WTC11 (cell line): ENCODE measurements around the gene FOXA2. TPM values are rescaled to one million over a fixed set of nuclear protein-coding genes. Genes with fewer than 3 reads are reported as not detected.

Experiments
- ATAC-seq: fragments of 200-7000 bp; cut with Tn5 transposase; 2 replicates; pipeline ENCODE4 v1.10.0; 2021; ENCODE audit warnings: mild to moderate bottlenecking, moderate library complexity
- CTCF ChIA-PET: fragments of 300-600 bp; sonication (Branson Sonifier 250); formaldehyde crosslinking; loops from one replicate; lab custom pipeline; 2021; ENCODE audit warnings: antibody characterized with exemption; lab: Charles Lee
- POLR2A ChIA-PET: fragments of 350-600 bp; sonication (Branson Sonifier 250); formaldehyde crosslinking; loops from one replicate; lab custom pipeline; 2021; ENCODE audit warnings: antibody characterized with exemption; lab: Charles Lee
- DNase-seq: peaks from one replicate; pipeline ENCODE4 v3.0.0; 2021; ENCODE audit warnings: low spot score
- H3K27ac Mint-ChIP-seq: 2 replicates; pipeline ENCODE4 v1.8.0; 2021; ENCODE audit warnings: mixed read lengths
- H3K27me3 Mint-ChIP-seq: 2 replicates; pipeline ENCODE4 v1.8.0; 2021; ENCODE audit warnings: low read depth, mild to moderate bottlenecking, moderate library complexity, mixed read lengths
- H3K36me3 Mint-ChIP-seq: 2 replicates; pipeline ENCODE4 v1.8.0; 2021; ENCODE audit warnings: mixed read lengths
- H3K4me1 Mint-ChIP-seq: 2 replicates; pipeline ENCODE4 v1.8.0; 2022; ENCODE audit warnings: mixed read lengths
- H3K4me3 Mint-ChIP-seq: 2 replicates; pipeline ENCODE4 v1.8.0; 2021; ENCODE audit warnings: mild to moderate bottlenecking, moderate library complexity, mixed read lengths
- H3K9me3 Mint-ChIP-seq: 2 replicates; pipeline ENCODE4 v1.8.0; 2021; ENCODE audit warnings: mixed read lengths
- ARID4B ChIP-seq: sonication (generic); formaldehyde crosslinking; IDR thresholded peaks from 2 replicates; pipeline ENCODE4 v1.8.0; 2023; ENCODE audit warnings: missing genetic modification reagents, mild to moderate bottlenecking, borderline replicate concordance
- ATF1 ChIP-seq: sonication (generic); formaldehyde crosslinking; IDR thresholded peaks from 2 replicates; pipeline ENCODE4 v1.8.1; 2023; ENCODE audit warnings: mild to moderate bottlenecking, moderate library complexity, missing genetic modification reagents
- ATF2 ChIP-seq: sonication (generic); formaldehyde crosslinking; IDR thresholded peaks from 2 replicates; pipeline ENCODE4 v1.8.1; 2022; ENCODE audit warnings: low read depth, missing genetic modification reagents, borderline replicate concordance
- E2F5 ChIP-seq: sonication (generic); formaldehyde crosslinking; IDR thresholded peaks from 2 replicates; pipeline ENCODE4 v1.8.1; 2022; ENCODE audit warnings: mild to moderate bottlenecking, moderate library complexity, missing genetic modification reagents
- FOXJ3 ChIP-seq: sonication (generic); formaldehyde crosslinking; IDR thresholded peaks from 2 replicates; pipeline ENCODE4 v1.9.0; 2021; ENCODE audit warnings: missing genetic modification reagents, mild to moderate bottlenecking, borderline replicate concordance
- HMGXB4 ChIP-seq: sonication (generic); formaldehyde crosslinking; IDR thresholded peaks from 2 replicates; pipeline ENCODE4 v1.8.1; 2023; ENCODE audit warnings: mild to moderate bottlenecking, moderate library complexity, missing genetic modification reagents
- IRF2 ChIP-seq: sonication (generic); formaldehyde crosslinking; IDR thresholded peaks from 2 replicates; pipeline ENCODE4 v1.8.0; 2022; ENCODE audit warnings: low read depth, missing genetic modification reagents, borderline replicate concordance
- JUN ChIP-seq: sonication (generic); formaldehyde crosslinking; IDR thresholded peaks from 2 replicates; pipeline ENCODE4 v1.8.0; 2023; ENCODE audit warnings: mild to moderate bottlenecking, missing genetic modification reagents
- KAT7 ChIP-seq: sonication (generic); formaldehyde crosslinking; IDR thresholded peaks from 2 replicates; pipeline ENCODE4 v1.8.1; 2023; ENCODE audit warnings: missing genetic modification reagents, mild to moderate bottlenecking, borderline replicate concordance
- NR2C2 ChIP-seq: sonication (generic); formaldehyde crosslinking; IDR thresholded peaks from 2 replicates; pipeline ENCODE4 v1.8.0; 2022; ENCODE audit warnings: mild to moderate bottlenecking, missing genetic modification reagents
- PRDM15 ChIP-seq: sonication (generic); formaldehyde crosslinking; IDR thresholded peaks from 2 replicates; pipeline ENCODE4 v1.8.0; 2022; ENCODE audit warnings: missing genetic modification reagents
- PRRX2 ChIP-seq: fragments of 250-450 bp; sonication (Bioruptor Pico); IDR thresholded peaks from 2 replicates; pipeline ENCODE4 v1.8.0; 2021; ENCODE audit warnings: mild to moderate bottlenecking
- TEAD4 ChIP-seq: sonication (generic); formaldehyde crosslinking; IDR thresholded peaks from 2 replicates; pipeline ENCODE4 v1.8.0; 2022; ENCODE audit warnings: mild to moderate bottlenecking, missing genetic modification reagents
- ZBTB21 ChIP-seq: sonication (generic); formaldehyde crosslinking; IDR thresholded peaks from 2 replicates; pipeline ENCODE4 v1.8.1; 2023; ENCODE audit warnings: mild to moderate bottlenecking, missing genetic modification reagents, borderline replicate concordance
- ZNF219 ChIP-seq: sonication (generic); formaldehyde crosslinking; IDR thresholded peaks from 2 replicates; pipeline ENCODE4 v1.8.0; 2023; ENCODE audit warnings: missing genetic modification reagents, mild to moderate bottlenecking, borderline replicate concordance
- ZSCAN18 ChIP-seq: fragments of 250-450 bp; sonication (Bioruptor Pico); IDR thresholded peaks from 2 replicates; pipeline ENCODE4 v2.1.2; 2022; ENCODE audit warnings: mild to moderate bottlenecking, moderate library complexity
- total RNA-seq: library from RNA; stranded (reverse); gene quantifications from 3 replicates; pipeline ENCODE4 v1.2.3, GENCODE V29; 2021

FOXA2 gene
- total RNA-seq, 1 experiment from 2014 or later, result 3.1 TPM

- ATAC-seq (no peak), DNase-seq (no peak)
- ChIA-PET CTCF (interaction anchor here (1.1 kb wide), 1 partner anchor 15 kb away, joined by 5 read pairs; no protein-coding TSS in a partner anchor), POLR2A (no interaction called here)
- Mint-ChIP-seq H3K4me1 (peaks cover 88% of the 10 kb centered on the region), H3K36me3 (no peaks in the 10 kb centered on the region), H3K27me3 (peaks cover 100% of the 10 kb centered on the region), H3K4me3 (no peak overlapping the region), H3K27ac (no peak overlapping the region), H3K9me3 (no peaks in the 10 kb centered on the region; the same call in 1 of the 2 replicates)
- TF ChIP-seq JUN, result no peak
- TF ChIP-seq ZNF219 (CRISPR knock-in tag), result no peak
- TF ChIP-seq KAT7 (CRISPR knock-in tag), result no peak
- TF ChIP-seq HMGXB4 (CRISPR knock-in tag), result no peak
- no peak for TF ChIP-seq PRDM15
- no peak for TF ChIP-seq FOXJ3 (CRISPR knock-in tag)
- TF ChIP-seq ZSCAN18 (CRISPR knock-in tag), result no peak
- TF ChIP-seq TEAD4, result no peak
- no peak for TF ChIP-seq IRF2
- no peak for TF ChIP-seq E2F5
- TF ChIP-seq ATF1 (CRISPR knock-in tag), result no peak
- no peak for TF ChIP-seq ARID4B
- TF ChIP-seq NR2C2, result no peak
- no peak for TF ChIP-seq ATF2 (CRISPR knock-in tag)
- no peak for TF ChIP-seq PRRX2 (CRISPR knock-in tag)
- no peak for TF ChIP-seq ZBTB21 (CRISPR knock-in tag)
Observed at GRCh38 chr20:22559711-22560318, 24.6 kb downstream of the FOXA2 start.
